ENCODE measurements around the gene UBTD1.

Gene UBTD1

GRCh38 chr10:97456034-97456685 lies 42.6 kb upstream of the UBTD1 start:
- TF ChIP-seq TAF1 (IDR thresholded peaks at IDR 0.05; ENCODE audit: low read depth) (no peak), CEBPB (IDR thresholded peaks at IDR 0.05) (no peak), NFIC (IDR thresholded peaks at IDR 0.05) (no peak), YY1 (IDR thresholded peaks at IDR 0.05; ENCODE audit: low read depth) (no peak), EP300 (IDR thresholded peaks at IDR 0.05; ENCODE audit: borderline replicate concordance) (no peak), CREB1 (IDR thresholded peaks at IDR 0.05; ENCODE audit: low read depth) (no peak), TEAD4 (IDR thresholded peaks at IDR 0.05) (no peak), EGR1 (IDR thresholded peaks at IDR 0.05) (no peak), ZBTB7A (IDR thresholded peaks at IDR 0.05; ENCODE audit: low read depth) (no peak), USF1 (IDR thresholded peaks at IDR 0.05) (no peak), FOXM1 (IDR thresholded peaks at IDR 0.05; ENCODE audit: borderline replicate concordance, low read depth) (no peak), RAD21 (IDR thresholded peaks at IDR 0.05; ENCODE audit: low read depth) (no peak), TCF12 (IDR thresholded peaks at IDR 0.05; ENCODE audit: low read depth) (no peak)
- TF ChIP-seq, protein P1, sequence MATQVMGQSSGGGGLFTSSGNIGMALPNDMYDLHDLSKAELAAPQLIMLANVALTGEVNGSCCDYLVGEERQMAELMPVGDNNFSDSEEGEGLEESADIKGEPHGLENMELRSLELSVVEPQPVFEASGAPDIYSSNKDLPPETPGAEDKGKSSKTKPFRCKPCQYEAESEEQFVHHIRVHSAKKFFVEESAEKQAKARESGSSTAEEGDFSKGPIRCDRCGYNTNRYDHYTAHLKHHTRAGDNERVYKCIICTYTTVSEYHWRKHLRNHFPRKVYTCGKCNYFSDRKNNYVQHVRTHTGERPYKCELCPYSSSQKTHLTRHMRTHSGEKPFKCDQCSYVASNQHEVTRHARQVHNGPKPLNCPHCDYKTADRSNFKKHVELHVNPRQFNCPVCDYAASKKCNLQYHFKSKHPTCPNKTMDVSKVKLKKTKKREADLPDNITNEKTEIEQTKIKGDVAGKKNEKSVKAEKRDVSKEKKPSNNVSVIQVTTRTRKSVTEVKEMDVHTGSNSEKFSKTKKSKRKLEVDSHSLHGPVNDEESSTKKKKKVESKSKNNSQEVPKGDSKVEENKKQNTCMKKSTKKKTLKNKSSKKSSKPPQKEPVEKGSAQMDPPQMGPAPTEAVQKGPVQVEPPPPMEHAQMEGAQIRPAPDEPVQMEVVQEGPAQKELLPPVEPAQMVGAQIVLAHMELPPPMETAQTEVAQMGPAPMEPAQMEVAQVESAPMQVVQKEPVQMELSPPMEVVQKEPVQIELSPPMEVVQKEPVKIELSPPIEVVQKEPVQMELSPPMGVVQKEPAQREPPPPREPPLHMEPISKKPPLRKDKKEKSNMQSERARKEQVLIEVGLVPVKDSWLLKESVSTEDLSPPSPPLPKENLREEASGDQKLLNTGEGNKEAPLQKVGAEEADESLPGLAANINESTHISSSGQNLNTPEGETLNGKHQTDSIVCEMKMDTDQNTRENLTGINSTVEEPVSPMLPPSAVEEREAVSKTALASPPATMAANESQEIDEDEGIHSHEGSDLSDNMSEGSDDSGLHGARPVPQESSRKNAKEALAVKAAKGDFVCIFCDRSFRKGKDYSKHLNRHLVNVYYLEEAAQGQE (IDR thresholded peaks at IDR 0.05; ENCODE audit: low read depth), result no peak
- TF ChIP-seq, protein P2, sequence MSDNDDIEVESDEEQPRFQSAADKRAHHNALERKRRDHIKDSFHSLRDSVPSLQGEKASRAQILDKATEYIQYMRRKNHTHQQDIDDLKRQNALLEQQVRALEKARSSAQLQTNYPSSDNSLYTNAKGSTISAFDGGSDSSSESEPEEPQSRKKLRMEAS (IDR thresholded peaks at IDR 0.05), result no peak

- TF ChIP-seq, protein P2 (IDR thresholded peaks at IDR 0.05), result no peak
- TF ChIP-seq RAD21 (IDR thresholded peaks at IDR 0.05; ENCODE audit: low read depth) (no peak), YY1 (IDR thresholded peaks at IDR 0.05; ENCODE audit: low read depth) (no peak), TCF12 (IDR thresholded peaks at IDR 0.05; ENCODE audit: low read depth) (no peak), EP300 (IDR thresholded peaks at IDR 0.05; ENCODE audit: borderline replicate concordance) (no peak), TAF1 (IDR thresholded peaks at IDR 0.05; ENCODE audit: low read depth) (no peak), ZBTB7A (IDR thresholded peaks at IDR 0.05; ENCODE audit: low read depth) (no peak), CREB1 (IDR thresholded peaks at IDR 0.05; ENCODE audit: low read depth) (no peak), FOXM1 (IDR thresholded peaks at IDR 0.05; ENCODE audit: borderline replicate concordance, low read depth) (no peak), CEBPB (IDR thresholded peaks at IDR 0.05) (no peak), USF1 (IDR thresholded peaks at IDR 0.05) (no peak), NFIC (IDR thresholded peaks at IDR 0.05) (no peak), EGR1 (IDR thresholded peaks at IDR 0.05) (no peak), TEAD4 (IDR thresholded peaks at IDR 0.05) (no peak)
- TF ChIP-seq, protein P1 (IDR thresholded peaks at IDR 0.05; ENCODE audit: low read depth), result no peak
These were observed 42.0 kb upstream of the UBTD1 start for GRCh38 chr10:97456686-97457065.

- TF ChIP-seq TEAD4 (IDR thresholded peaks at IDR 0.05), result no peak
- TF ChIP-seq FOXM1 (IDR thresholded peaks at IDR 0.05; ENCODE audit: borderline replicate concordance, low read depth), result no peak
- TF ChIP-seq YY1 (IDR thresholded peaks at IDR 0.05; ENCODE audit: low read depth), result no peak
- no peak for TF ChIP-seq USF1 (IDR thresholded peaks at IDR 0.05)
- TF ChIP-seq CEBPB (IDR thresholded peaks at IDR 0.05), result no peak
- no peak for TF ChIP-seq RAD21 (IDR thresholded peaks at IDR 0.05; ENCODE audit: low read depth)
- TF ChIP-seq EP300 (IDR thresholded peaks at IDR 0.05; ENCODE audit: borderline replicate concordance), result no peak
- TF ChIP-seq, protein P2 (IDR thresholded peaks at IDR 0.05), result no peak
- TF ChIP-seq NFIC (IDR thresholded peaks at IDR 0.05), result no peak
These were observed 39.6 kb upstream of the UBTD1 start for GRCh38 chr10:97459111-97459510.

DNA sequence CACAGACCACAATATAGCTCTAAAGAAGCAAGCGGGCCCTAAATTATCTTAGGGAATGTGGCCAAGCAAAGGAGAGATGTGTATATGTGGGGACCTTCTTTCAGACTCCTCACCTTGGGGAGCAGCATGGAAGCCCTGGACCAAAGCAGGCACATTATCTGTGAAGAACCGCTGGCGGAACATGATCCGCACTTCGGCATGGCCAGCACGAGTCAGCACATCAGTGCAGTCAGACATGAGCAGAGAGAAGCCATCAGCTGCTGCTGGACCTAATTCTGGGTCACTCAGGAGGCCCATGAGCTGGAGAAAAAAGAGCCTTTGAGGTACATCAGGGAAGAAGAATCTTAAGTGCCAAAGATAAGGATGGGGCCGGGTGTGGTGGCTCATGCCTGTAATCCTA lies 38.8 kb upstream of the UBTD1 start:
- no peak for TF ChIP-seq USF1 (IDR thresholded peaks at IDR 0.05)
- TF ChIP-seq NFIC (IDR thresholded peaks at IDR 0.05), result no peak
- TF ChIP-seq EGR1 (IDR thresholded peaks at IDR 0.05), result no peak
- no peak for TF ChIP-seq TEAD4 (IDR thresholded peaks at IDR 0.05)
- no peak for TF ChIP-seq FOXM1 (IDR thresholded peaks at IDR 0.05; ENCODE audit: borderline replicate concordance, low read depth)
- no peak for TF ChIP-seq YY1 (IDR thresholded peaks at IDR 0.05; ENCODE audit: low read depth)
- TF ChIP-seq ZBTB7A (IDR thresholded peaks at IDR 0.05; ENCODE audit: low read depth), result no peak
- TF ChIP-seq CEBPB (IDR thresholded peaks at IDR 0.05), result no peak
- TF ChIP-seq TAF1 (IDR thresholded peaks at IDR 0.05; ENCODE audit: low read depth), result no peak
- TF ChIP-seq CREB1 (IDR thresholded peaks at IDR 0.05; ENCODE audit: low read depth), result no peak
- TF ChIP-seq, protein P2 (IDR thresholded peaks at IDR 0.05), result no peak
- TF ChIP-seq RAD21 (IDR thresholded peaks at IDR 0.05; ENCODE audit: low read depth), result no peak
